Left lobe of liver (tissue), 2 donors: ENCODE data around the gene PNPLA3. TPM values are rescaled to one million over a fixed set of nuclear protein-coding genes. Genes with fewer than 3 reads are reported as not detected.

ENCODE experiments used
- ATAC-seq: fragments of 200-7000 bp; cut with Tn5 transposase; one replicate; pipeline ENCODE4 v1.9.1; 2020; ENCODE audit warnings: mild to moderate bottlenecking, moderate library complexity
- DNase-seq: peaks from one replicate; pipeline ENCODE4 v3.0.0-alpha.2; 2020; ENCODE audit warnings: low spot score
- total RNA-seq: library from RNA; stranded (reverse); gene quantifications from one replicate; pipeline ENCODE4 v1.2.1, GENCODE V29; 2021
- donor health status: DM: no; HTN: no; CAD: no; lungs with moderate emphysema.
- donor health status: DM: no; HTN: yes; CAD: no.

The PNPLA3 gene
- total RNA-seq, 1 donor from 2014 or later, result 72.1 TPM

GRCh38 chr22:43955883-43956782, 32.5 kb downstream of the PNPLA3 start:
- DNase-seq (no peak), ATAC-seq (no peak)

GRCh38 chr22:43956805-43957463, 33.3 kb downstream of the PNPLA3 start:
- no peak for ATAC-seq
- no peak for DNase-seq

- DNase-seq (no peak), ATAC-seq (no peak)
These were observed 34.3 kb downstream of the PNPLA3 start for GRCh38 chr22:43957871-43958270.

GRCh38 chr22:43964314-43964857, 40.8 kb downstream of the PNPLA3 start:
- ATAC-seq (no peak), DNase-seq (no peak)

DNA sequence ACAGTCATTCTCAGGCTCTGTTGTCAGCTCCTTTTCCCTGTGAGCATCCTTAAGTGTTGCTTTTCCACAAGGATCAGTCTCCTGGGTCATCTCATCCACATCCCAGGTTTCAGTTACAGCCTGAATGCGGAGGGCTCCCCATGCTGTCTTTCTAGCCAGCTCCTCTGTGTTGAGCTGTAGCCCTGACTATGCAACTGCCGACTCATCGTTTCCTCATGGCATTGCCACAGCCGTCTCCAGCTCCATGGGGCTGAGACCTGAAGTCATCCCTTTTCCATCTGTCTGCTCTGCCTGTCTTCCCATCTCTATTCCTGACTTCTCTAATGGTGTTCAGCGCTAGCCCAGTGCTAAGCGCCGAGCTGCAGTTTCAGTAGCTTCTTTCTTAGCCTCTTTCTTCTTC, 43.5 kb downstream of the PNPLA3 start:
- ATAC-seq (no peak), DNase-seq (no peak)

DNA sequence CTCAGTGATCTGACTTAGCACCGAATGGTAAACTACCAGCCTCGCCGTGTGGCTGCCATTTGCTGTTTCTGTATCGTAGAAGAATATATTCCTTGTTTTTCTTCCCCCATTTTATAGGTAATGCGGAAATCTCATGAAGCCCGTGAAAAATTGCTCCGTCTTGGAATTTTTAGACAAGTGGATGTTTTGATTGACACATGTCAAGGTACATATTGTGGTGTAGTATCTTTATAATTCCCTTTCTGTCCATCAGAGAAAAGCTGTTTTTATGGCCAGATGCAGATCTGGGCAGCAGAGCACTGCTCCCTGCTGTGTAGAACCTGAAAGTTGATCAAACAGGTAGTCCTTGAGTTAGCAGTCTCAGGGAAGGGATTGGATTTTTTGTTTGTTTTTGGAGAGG, 45.0 kb downstream of the PNPLA3 start:
- DNase-seq (no peak), ATAC-seq (no peak)

DNA sequence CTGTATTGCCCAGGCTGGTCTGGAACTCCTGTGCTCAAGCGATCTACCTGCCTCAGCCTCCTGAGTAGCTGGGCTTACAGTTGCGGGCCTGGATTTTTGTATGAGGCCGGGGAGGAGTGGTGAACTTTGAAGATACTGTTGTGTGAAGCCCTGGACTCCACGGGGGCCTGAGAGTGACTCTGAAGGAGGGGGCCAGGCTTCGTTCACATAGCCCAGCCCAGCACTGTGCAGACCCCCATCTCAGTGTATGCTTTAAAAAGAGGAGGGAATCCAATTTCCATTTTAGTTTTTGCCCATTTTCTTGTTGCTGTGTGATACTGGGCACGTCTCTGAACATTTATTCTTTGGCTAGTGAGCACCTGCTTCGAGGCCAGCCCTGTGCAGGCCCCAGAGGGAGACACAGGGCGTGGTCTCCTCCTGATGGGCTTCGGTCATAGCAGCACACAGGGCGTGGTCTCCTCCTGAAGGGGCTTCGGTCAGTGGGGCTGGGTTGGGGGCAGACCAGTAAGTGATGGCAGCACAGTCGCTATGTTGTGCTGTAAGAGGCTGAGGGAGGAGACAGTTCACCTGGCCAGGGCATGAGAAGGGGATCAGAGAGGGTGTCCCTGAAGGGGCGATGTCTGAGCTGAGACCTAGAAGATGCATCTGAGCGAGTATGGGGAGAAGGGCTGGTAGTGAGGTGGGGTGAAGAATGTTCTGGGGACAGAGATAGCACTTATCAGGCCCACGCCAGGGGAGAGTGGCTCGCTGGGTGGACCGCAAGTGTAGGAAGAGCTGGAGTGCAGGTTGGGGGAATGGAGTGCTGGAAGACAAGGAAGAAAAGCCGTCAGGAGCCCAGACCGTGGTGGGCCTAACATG, 45.6 kb downstream of the PNPLA3 start:
- DNase-seq (no peak), ATAC-seq (no peak)

DNA sequence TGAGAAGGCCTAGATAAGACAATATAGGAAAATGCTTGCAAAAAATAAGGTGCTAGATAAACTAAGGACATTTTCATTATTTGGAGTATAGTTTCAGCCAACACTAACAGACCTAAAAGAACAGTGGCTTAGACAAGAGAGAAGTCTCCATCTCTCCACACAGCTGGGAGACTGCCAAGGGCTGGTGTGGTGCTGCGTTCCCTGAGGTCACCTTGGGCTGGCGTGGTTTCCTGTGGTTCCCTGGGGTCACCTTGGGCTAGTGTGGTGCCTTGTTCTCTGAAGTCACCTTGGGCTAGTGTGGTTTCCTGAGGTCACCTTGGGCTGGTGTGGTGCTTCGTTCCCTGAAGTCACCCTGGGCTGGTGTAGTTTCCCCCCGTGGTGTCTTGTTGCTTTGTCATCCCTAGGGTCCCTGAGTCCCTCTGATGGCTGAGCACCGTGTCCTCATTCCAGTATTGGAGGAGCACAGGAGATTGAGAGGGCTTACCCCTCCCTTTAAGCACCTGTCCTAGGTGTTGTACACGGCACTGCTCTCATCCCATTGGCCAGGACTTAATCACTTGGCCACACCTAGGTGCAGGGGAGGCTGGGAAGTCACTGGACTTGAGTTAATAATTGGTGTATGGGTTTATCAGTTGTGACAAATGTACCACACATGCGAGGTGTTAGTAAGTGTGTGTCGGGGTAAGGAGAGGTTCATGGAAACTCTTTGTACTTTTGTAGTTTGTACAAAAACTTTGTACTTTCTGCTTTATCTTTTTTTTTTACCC, 46.6 kb downstream of the PNPLA3 start:
- no peak for DNase-seq
- ATAC-seq, result peak; percentile 41

- ATAC-seq, result no peak
- DNase-seq, result no peak
These were observed 47.5 kb downstream of the PNPLA3 start for GRCh38 chr22:43971112-43971511.

DNA sequence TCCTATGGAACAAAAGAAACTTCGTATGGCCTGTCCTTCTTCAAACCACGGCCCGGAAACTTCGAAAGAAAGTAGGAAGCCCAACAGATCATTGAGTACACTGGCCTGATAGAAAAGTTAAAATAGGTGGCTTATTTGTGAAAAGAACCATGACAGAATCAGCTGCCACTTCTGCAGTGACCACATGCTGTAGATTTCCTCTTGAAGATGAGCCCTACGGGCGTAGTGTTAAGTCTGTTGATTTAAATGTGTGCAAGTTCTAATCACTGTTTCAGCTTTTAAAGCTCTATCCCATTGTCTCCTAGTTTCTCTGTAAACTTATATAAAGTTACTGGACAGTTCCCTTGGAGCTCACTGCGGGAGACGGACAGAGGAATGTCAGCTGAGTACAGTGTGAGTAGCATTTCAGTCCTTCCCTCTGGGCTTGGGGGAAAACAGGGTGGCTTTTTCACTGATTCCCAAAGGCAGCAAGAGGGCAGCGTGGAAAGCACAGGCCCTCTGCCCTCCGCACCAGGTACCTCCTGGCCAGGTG, 49.4 kb downstream of the PNPLA3 start:
- no peak for ATAC-seq
- no peak for DNase-seq

DNA sequence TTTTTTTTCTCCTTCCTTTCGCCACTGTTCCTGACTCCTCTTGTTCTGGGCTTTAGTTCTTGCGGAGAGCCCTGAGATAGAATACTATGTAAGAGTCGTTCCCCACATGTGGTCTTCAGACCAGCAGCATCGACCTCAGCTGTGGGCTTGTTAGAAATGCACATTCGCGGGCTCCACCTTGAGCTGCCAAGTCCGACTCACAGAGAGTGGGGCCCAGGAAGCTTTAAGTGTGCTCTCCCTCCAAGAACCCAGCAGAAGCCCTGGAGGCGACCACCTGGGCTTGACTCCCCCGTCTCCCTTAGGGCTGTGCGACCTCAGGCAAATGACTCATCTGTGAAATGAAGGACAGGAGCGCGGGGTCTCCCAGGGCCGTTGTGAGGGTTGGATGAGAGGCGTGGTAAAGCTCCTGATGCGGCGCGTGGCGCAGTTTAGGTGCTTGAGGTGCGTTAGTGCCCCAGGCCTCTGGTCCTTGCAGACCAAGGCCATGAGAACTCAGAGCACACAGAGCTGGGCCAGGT, 50.5 kb downstream of the PNPLA3 start:
- DNase-seq (no peak), ATAC-seq (no peak)

DNA sequence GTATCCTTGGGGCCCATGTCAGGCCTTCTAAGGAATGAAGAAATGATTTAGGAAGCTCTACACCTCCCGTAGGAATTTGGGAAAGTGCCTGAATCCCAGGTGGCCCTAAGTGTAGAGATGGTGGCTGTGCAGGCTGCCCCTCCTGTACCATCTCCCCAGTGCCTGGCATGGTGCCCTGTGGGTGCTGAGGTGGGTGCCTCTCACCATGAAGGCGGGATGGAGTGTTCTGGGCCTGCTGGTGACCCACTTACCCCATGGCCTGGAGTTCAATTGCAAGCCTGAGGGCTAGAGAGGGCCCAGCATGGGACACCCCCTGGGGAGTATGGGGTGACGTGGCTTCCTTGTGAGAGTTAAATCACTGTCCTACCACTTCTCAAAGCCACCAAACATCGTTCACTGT, 51.4 kb downstream of the PNPLA3 start:
- no peak for ATAC-seq
- DNase-seq, result no peak

DNA sequence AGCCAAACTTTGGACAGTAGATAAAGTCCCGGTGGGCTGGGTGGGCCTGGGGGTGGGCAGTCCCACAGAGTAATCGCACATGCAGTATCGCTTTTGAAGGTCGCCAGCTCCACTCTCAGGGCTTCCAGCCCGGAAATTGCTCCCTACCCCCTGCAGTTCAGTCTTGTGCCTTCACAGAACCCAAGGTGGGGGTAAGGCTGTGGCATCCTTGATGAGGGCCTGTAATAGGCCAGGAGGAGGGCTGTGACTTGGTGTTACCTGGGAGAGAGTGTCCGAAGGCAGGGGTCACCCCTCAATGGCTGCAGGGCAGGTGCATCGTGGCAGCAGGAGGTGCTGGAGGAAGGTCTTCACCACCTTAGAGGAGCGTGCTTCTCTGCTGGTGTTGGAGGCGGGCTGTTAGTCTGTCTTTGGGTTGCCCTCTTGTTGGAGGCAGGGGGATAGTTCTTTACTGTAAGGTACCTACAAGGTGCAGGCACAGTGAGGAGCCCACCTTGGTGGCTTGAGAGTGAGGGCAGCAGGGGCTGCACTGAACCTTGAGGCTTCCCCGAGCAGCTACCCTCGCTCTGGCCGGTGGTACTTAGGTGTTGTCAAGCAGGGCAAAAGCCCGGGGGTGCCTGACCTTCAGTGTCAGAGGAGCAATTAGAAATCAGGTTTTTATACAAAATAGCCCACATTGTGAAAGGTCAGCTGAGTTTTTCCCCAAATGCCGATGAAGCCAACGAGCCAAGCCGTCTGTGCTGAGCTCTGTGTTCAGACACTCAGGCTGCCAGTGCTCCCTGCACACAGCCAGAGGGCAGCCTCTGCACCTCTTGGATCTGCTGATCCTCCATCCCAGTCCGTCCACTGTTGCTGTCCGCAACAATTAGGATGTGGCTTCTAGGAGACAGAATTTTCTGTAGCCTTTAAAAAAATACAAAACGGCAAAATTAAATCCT, 53.5 kb downstream of the PNPLA3 start:
- ATAC-seq, result no peak
- no peak for DNase-seq

DNA sequence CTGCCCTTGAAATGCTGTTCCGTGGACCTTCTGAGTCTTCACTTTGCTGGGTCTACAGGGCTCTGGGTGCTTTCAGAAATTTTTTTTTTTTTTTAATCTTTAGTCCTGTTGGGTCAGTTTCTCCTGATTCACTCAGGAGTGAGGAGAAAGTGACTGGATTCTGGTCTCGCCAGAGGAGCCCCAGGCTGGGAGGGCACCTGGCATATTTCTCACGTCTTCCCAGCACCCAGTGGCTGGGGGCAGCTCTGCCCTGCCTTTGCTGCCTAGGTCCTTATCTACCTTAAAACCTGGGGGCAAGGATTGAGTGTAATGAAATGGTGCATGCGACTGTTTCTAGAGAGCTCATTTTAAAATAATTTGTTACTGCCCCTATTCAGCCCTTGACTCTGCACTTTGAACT, 55.0 kb downstream of the PNPLA3 start:
- no peak for DNase-seq

GRCh38 chr22:43980579-43980978, 57.0 kb downstream of the PNPLA3 start:
- ATAC-seq, result no peak

More for the DNA sequence above, 55.0 kb downstream of the PNPLA3 start:
- ATAC-seq, result no peak

GRCh38 chr22:43980996-43981395, 57.4 kb downstream of the PNPLA3 start:
- ATAC-seq, result peak; percentile 62
- DNase-seq, result no peak

More at GRCh38 chr22:43980579-43980978, 57.0 kb downstream of the PNPLA3 start:
- DNase-seq, result no peak

DNA sequence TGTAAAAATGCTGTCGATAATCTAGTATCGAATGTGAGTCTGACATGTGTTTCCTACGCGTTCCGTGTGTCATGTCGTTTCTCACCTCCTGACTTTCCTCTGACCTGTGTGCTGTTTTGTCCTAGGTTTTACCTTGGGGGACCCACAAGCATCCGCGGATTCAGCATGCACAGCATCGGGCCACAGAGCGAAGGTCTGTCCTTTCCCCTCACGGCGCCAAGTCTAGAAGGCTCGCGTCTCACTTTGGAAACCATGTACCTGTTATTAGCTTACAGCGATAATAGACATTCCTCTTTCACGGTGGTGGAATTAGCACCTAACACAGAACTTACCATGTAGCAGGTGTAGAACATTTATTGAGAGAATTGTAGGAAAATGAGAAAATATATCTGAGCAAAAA, 60.2 kb downstream of the PNPLA3 start:
- DNase-seq (no peak), ATAC-seq (no peak)

GRCh38 chr22:43985532-43985931, 61.9 kb downstream of the PNPLA3 start:
- DNase-seq (no peak), ATAC-seq (no peak)
